Right hindlimb (tissue), 1 donor: ENCODE measurements around the gene ALDH4A1.
A peak's percentile ranks its signal among the peaks of the same experiment; 100 is the strongest.

Experiments
- DNase-seq: peaks from one replicate; pipeline ENCODE4 v3.0.0-alpha.2; 2018

The ALDH4A1 gene

DNA sequence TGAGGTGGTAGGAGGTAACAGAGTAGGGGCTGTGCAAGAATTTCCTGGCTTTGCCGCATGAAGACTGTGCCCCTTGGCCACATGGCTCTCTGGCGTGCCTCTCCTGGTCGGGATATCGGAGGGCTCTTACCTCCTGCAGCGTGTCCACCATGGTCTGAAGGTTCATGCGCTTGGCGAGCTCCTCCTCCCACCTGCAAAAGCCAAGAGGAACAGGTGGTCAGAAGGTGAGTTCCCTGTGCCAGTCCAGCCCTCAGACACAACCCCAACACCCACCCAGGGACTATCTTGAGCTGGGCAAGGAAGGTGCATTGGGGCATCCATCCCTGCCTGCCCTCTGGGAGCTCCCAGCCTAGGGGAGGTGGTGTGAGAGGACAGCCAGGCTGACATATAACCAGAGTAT, 18.6 kb upstream of the ALDH4A1 start:
- DNase-seq, result no peak

DNA sequence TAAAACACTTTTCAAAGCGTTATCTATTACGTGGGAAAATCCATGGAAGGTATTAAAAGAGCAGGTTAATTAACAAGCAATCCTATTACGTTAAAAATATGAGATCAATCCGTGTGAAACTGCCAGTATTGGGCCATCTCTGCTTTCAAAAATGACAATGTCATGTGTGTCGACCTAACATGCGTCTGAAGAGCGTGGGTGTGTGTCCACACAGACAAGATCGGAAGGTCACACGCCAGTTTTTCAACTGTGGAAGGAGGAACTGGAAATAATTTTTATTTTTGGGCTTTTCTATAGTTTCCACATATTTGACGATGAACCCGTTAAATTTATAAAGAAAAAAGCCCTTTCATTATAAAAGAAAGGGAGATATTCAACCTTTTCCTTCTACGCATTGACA, 17.6 kb upstream of the ALDH4A1 start:
- DNase-seq, result no peak

DNA sequence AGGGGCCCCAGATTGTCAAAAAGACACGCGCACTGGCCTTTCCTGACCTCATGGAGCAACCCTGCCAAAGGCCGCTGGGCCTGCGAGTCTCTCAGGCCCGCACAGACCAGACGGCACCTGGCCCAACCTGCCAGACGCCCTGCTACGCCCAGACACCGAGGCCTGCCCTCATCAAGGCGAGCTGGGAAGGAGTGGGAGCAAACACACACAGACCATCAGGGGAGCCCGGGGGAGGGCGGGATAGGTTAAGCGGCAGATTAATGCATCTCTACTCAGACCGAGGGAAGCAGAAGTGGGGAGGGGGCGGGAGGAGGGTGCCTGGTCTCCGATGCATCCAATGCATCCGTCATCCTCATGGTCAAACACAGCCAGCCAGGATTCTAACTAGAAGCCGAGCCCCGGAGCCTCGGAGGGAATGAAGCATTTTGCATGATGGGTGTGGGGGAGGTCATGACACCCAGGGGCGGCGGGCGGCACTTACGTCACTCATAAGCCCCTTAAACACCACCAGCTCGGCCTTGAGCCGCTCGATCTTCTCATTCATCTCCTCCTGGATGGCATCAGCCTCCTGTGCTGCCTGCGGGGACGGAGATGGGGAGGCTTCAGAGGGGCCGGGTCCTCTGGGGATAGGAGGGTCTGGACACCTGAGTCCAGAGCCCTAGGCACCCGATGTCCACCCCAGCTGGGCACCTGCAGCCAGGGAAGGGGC, 17.0 kb upstream of the ALDH4A1 start:
- DNase-seq, result no peak

- no peak for DNase-seq
These were observed 16.1 kb upstream of the ALDH4A1 start for GRCh38 chr1:18918417-18918816.

GRCh38 chr1:18917071-18917799, 14.9 kb upstream of the ALDH4A1 start:
- DNase-seq, result no peak

DNA sequence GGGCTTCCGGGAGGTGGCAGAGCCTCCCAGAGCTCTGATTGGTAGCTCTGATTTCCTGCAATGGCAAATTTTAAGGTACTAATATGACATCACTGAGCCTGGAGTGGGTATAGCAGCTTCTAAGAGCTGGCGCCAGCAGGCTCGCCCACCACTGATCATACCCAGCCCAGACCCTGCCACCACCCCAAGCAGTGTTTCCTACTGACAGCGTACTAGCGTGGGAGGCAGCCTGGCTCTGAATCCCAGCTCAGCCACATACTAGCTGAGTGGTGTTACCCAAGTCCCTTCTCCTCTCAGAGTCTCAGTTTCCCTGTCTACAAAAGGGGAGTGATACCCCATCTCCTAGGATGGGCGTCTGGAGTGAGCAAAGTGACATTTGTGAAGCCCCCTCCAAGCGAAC, 13.0 kb upstream of the ALDH4A1 start:
- no peak for DNase-seq

DNA sequence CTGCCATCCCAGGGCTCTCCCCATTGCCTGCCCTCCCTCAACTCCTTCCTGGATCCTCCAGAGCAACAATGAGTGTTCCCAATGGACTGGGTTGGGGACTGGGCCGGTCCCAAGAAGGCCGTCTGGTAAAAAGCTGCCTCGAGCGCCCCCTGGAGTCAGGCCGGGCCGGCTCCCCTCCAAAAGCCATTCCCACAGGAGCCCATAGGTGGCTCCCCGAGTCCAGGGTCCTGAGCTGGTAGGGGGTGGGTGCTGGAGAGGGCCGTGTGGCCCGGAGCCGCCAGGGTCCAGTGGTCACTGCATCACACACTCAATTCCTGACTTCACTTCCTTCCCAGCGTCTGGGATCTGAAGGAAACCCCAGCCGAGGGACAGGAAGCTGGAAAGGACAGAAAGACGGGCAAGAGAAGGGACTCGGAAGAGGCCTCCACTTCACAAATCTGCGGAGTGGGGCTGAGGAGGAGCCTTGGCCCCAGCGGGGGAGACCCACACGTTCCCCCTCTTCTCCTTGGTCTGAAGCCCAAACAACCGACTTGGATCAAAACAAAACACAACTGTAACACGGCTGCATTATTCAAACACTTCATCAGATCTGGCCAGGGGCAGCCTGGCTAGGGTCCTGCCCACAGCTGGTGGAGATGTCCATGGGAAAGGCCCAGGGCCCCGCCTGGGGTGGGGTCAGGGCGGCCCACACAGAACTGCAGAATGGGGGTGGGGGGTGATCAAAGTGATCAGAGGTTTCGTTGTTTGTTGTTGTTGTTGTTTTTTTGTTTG, 10.9 kb upstream of the ALDH4A1 start:
- DNase-seq, result peak; percentile 71

- DNase-seq, result no peak
These were observed 10.2 kb upstream of the ALDH4A1 start for GRCh38 chr1:18912550-18912949.

DNA sequence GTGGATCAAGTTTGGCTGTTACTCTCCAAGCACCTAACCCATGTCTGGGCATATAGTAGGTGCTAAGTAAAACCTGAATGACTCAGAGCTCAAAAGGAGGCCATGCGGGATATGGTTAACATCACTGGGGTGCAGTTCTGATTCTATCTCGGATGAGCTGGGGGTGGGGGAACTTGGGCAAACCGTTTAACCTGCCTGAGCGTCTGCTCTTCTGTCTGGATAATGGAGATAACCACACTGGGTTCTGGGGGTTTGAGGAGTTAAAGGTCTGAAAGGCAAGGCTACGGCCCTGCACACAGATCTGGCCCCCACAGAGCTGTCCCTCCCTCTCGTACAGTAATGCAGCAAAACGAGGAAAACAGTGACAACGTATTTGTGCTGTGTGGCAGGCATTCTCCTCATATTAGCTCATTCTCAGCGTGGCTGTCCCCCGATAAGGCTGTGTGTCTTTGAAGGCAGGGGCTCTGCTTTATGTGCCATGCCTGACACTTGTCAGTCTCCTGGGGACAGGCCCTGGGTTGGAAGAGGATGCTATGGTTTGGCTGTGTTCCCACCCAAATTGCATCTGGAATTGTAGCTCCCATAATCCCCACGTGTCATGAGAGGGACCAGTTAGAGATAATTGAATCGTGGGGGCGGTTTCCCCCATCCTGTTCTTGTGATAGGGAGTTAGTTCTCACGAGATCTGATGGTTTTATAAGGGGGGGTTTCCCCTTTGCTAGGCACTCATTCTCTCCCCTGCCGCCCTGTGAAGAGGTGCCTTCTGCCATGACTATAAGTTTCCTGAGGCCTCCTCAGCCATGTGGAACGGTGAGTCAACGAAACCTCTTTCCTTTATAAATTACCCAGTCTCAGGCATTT, 6.8 kb upstream of the ALDH4A1 start:
- DNase-seq, result no peak

DNA sequence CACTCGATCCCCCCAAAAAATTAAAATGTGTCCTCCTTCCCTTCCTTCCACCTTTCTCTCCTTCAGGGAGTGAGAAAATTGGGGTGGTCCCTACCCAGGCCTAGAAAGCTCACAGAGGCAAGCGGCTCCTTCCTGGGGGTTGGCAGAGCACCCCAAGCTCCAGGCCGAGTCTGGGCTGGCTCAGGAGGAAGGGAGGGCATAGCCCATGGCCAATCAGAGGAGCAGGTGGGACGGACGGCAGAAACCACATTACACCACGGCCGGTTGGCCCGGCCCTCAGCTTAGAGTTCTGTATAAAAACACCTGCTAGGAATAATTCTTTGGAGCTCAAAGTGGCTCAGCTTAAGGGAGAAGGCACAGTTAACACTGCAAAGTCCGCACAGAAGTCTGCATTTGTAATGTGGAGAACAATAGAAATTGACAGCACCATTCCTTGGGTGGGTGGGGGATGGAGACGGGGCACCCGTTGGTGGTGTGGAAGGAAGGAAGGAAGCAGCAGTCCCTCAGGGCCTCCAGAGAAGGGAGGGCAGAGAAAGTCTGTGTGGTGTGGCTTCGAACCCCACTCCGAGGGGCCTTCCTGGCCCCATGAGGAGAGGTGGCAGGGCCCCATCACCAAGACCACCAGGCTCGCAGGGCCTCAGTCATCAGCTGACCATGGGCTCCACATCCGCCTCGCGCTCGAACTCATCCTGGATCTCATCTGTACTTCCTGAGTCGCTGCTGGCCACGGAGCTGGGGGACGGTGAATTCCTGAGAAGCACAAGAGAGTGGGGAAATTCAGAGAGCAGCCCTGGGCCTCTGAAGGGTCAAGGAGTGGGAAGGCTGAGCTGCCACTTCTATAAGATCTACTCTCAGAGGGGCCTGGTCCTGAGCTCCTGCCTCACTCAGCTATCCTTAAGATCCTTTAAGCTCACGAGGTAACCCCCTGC, 5.8 kb upstream of the ALDH4A1 start:
- no peak for DNase-seq

GRCh38 chr1:18907021-18907916, 4.9 kb upstream of the ALDH4A1 start:
- DNase-seq, result peak; percentile 80

GRCh38 chr1:18903291-18903756, 969 bp upstream of the ALDH4A1 start:
- no peak for DNase-seq

GRCh38 chr1:18901952-18902522, 318 bp downstream of the ALDH4A1 start:
- DNase-seq, result peak; percentile 49

DNA sequence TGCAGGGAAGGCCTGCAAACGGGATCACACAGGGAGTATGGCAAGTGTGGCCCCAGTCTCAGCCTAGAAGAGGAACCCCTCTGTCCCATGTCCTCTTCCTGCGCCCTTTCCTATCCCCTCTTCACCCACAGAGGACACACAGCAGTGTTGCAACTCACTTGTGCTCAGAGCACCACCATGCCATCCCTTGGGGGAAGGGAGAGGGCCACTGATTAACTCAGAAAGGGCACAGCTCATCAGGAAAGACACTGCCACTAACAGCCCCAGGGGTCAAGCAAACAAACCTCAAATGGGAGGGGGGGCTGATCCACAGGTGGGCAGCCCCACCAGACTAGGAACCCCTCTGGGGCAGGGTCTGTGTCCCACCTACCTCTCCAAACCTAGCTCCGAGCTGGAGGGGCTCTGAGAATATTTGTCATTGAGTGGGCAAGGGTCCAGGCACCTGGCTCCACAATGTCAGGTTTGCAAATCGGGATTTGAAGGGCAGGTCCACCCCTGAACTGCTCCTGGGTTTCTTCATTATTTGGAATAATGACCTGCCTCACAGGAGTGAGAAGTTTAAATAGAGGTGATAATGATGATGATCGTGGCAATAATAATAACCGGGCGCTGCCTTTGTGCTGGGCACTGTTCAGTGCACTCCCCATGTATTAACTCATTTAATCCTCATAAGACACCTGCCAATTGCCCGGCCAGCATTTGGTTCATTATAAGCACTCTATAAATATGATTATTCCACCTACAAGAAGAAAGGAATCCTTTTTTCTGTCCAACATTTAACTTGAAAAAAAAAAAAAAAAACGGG, 1.0 kb downstream of the ALDH4A1 start:
- DNase-seq, result no peak

- no peak for DNase-seq
These were observed 2.0 kb downstream of the ALDH4A1 start for GRCh38 chr1:18900303-18900841.

DNA sequence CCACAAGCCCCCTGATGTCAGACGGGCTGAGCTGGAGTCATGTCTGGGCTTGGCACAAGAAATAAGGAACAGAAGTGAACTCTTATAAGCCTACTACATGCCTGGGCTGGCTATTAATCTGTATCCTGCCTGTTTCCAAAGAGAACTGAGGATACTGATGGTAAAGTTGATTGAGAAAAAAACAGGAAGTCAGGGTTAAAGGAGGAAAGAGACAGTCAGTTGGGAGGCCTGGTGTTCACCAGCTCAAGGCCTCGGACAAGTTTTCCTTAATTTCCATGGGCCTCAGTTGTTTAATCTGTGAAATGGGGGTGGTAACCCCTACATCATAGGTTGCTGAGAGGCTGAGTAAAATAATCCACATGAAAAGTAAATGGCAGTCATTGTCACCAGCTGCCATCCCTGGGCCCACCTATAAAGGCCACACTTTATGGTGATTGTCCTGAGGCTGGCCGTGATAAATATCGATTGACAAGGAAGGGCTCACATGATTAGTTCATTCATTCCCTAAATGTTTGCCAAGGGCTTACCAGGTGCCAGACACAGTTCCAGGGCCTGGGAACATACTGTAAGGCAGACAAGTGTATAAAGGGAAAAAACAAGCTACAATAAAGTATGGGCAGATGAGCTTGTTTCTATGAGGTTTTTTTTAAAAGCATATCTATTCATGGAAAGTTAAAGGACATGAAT, 2.8 kb downstream of the ALDH4A1 start:
- DNase-seq, result no peak

DNA sequence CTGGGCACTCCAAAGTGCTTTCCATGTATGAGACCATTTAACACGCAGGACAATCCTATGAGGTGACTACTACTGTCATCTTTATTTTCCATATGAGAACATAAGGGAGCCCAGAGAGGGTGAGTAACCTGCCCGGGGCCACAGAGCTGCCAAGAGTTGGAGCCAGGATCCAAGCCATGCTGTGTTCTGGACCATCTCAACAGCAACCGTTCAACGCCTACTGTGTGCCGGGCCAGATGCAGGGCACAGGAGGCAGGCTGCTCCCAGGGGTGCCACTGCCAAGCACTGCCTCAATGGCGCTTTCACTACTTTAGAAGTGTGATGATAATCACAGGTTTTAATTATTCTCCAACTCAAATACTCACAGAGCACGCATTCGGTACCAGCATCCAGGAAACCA, 3.8 kb downstream of the ALDH4A1 start:
- no peak for DNase-seq

DNA sequence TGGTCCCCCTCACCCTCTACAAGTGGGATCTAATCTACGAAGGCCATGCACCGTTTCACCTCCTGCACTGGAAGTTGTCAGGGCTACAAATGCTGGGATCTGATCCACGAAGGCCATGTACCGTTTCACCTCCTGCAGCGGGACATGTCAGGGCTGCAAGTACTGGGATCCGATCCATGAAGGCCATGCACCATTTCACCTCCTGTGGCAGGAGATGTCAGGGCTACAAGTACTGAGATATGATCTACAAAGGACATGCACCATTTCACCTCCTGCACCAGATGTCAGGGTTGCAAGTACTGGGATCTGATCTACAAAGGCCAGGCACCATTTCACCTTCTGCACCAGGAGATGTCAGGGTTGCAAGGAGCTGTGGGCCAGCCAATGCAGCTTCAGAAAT, 7.0 kb downstream of the ALDH4A1 start:
- no peak for DNase-seq
